Right lobe of liver (tissue), 6 donors: Measurements from ENCODE around the gene ADCY3. TPM values are rescaled to one million over a fixed set of nuclear protein-coding genes. Genes with fewer than 3 reads are reported as not detected.

ENCODE experiments used
- ATAC-seq, 4 donors: fragments of 200-7000 bp; cut with Tn5 transposase; one replicate each; pipeline ENCODE4 v1.9.1; 2020; ENCODE audit warnings: mild to moderate bottlenecking in 4 of 4, moderate library complexity in 4 of 4
- DNase-seq, 3 donors: peaks; one replicate each; pipeline ENCODE4 v3.0.0-alpha.2; 2020
- H3K27ac ChIP-seq, 3 donors: fragments of 200-600 bp; one replicate each; pipeline ENCODE4 v1.8.0; 2022
- H3K27me3 ChIP-seq, 2 donors: fragments of 200-600 bp; one replicate each; pipeline ENCODE4 v1.8.0; 2022
- H3K36me3 ChIP-seq, 4 donors: fragments of 200-600 bp; sonication (generic) in 1 of 4; one replicate each; pipeline versions ENCODE4 v1.5.1 to v1.8.0; 2017 to 2022; ENCODE audit warnings: control low read depth in 1 of 4
- H3K4me1 ChIP-seq, 4 donors: fragments of 200-600 bp; sonication (generic) in 1 of 4; one replicate each; pipeline versions ENCODE4 v1.5.1 to v1.8.0; 2017 to 2022; ENCODE audit warnings: control low read depth in 1 of 4
- H3K4me3 ChIP-seq, 3 donors: fragments of 200-600 bp; one replicate each; pipeline ENCODE4 v1.8.0; 2022
- H3K9me3 ChIP-seq, 4 donors: fragments of 200-600 bp; sonication (generic) in 1 of 4; one replicate each; pipeline versions ENCODE4 v1.5.1 to v1.8.0; 2017 to 2022; ENCODE audit warnings: control low read depth in 1 of 4
- CTCF ChIP-seq, 4 donors: fragments of 200-600 bp in 3 of 4; fragments of 450-650 bp in 1 of 4; IDR thresholded peaks; one replicate each; pipeline versions ENCODE4 v1.5.1 to v1.8.0; 2016 to 2022; ENCODE audit warnings: antibody characterized with exemption in 4 of 4, mild to moderate bottlenecking in 2 of 4
- POLR2A ChIP-seq: fragments of 450-650 bp; IDR thresholded peaks from one replicate; pipeline ENCODE4 v1.6.1; 2017; ENCODE audit warnings: antibody characterized with exemption, mild to moderate bottlenecking
- WGBS: methylation state at CpG from one replicate; pipeline ENCODE4 v1.1.6; 2018; ENCODE audit warnings: low coverage, low lambda C conversion rate; ENCODE audit not compliant: insufficient coverage; ENCODE audit errors: missing lambda C conversion rate; 5-methylcytosine and 5-hydroxymethylcytosine counted together
- intact Hi-C, 2 donors: fragments of 100-400 bp; cut with DNase I; formaldehyde crosslinking; loops; one replicate each; pipeline versions ENCODE4 v1.11.2 to v1.14.1; 2022
- total RNA-seq, 6 experiments: library from RNA; depleted of rRNA in 2 of 6; stranded (reverse); fragments of >200 nt in 2 of 6; fragmentation: NEBNext Ultra II Directional in 3 of 6; extraction: Animal tissue kit (Norgen Biotek cat#: 25700) in 3 of 6; gene quantifications; one replicate each; pipeline versions ENCODE4 v1.1.0 to v1.2.4, GENCODE V29; 2016 to 2023
- donor health status: DM: no; HTN: yes; CAD: no.
- donor health status: DM: no; HTN: no; CAD: no.
- donor health status: DM: no; HTN: no; CAD: no.
- donor health status: DM: no; HTN: yes; CAD: no.
- donor health status: DM: no; HTN: yes; CAD: no.

Gene ADCY3
- total RNA-seq, 6 experiments from 2014 or later = 2.2 to 7.0 (median 5.6) TPM

DNA sequence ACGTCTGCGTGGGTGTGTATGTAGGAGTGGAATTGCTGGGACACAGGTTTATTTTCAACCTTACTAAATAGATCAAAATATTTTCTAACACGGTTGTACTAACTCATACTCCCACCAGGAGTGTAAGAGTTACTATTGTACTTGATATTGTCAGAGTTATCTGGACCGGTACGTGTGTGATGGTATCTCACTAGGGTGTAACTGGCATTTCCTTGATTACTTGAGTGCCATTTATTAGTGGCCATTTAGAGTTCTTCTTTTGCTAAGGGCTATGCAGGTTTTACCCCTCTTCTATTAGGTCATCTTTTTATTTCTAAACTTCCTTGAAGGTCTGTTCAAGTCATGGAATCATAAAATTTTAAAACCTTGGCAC, 93.3 kb downstream of the ADCY3 start:
- TF ChIP-seq POLR2A = no peak
- TF ChIP-seq CTCF (IDR thresholded peaks at IDR 0.05) = no peak
- no peak for ATAC-seq
- Histone ChIP-seq H3K4me3 (no peak overlapping the region), H3K27ac (no peak overlapping the region), H3K9me3 (no peaks in the 10 kb centered on the region), H3K4me1 (peaks cover 0 to 4% (median 0%) of the 10 kb centered on the region in 4 donors), H3K36me3 (no peaks in the 10 kb centered on the region), H3K27me3 (no peaks in the 10 kb centered on the region)
- DNase-seq = no peak
- 78% methylated on average over 5 of the region's 5 CpGs for WGBS
- intact Hi-C loops = loop anchor here in 1 of 2 donors (10.0 kb wide), 1 partner anchor 422 kb away; no protein-coding TSS in a partner anchor

DNA sequence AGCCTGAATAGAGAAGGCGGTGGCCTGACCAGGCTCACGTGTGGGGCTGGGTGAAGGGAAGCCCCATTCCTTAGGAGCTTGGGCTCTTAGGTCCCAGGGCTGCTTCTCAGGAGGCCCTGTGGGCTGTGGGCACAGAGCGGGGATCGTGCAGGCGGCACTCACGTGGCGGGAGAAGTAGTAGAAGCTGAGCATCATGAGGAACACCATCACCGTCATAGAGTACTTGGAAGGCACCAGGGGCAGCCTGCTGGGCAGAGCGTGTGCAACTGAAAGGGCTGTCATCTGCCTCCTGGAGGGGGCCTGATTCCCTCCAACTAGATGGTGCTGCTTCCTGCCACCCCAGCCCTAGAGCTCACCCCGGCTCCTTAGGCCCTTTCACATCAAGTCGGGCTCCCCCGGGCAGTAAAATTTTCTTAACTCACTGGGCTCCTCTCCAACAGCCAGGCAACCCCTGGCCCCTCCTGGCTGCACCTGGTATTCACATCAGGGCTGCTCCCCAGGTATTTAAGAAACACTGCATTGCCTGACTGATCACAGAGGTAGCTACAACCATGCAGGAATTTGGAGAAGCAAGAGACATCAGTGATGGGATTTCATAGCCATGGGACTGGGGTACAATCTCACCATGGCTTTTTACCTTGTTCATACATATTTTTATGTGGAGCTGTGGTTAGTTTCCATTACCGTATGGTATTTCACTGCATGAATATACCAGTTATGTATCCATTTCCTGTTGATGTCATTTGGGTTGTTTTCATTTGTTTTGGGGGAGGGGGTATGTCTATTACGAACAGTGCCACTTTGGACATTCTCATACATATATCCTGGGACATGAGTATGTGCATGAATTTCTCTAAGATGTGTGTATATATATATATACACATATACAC, 93.9 kb downstream of the ADCY3 start:
- H3K4me3 ChIP-seq = no peak overlapping the region
- DNase-seq (peak in 1 of 3 donors; percentile 41), ATAC-seq (no peak)
- intact Hi-C loops = loop anchor here in 1 of 2 donors (10.0 kb wide), 1 partner anchor 421 kb away; no protein-coding TSS in a partner anchor
- no peaks in the 10 kb centered on the region for H3K36me3 ChIP-seq
- H3K27ac ChIP-seq = no peak overlapping the region
- WGBS = 53% methylated on average over 2 of the region's 14 CpGs
- TF ChIP-seq CTCF (IDR thresholded peaks at IDR 0.05) (no peak), POLR2A (no peak)
- H3K4me1 ChIP-seq = peaks cover 0 to 4% (median 0%) of the 10 kb centered on the region in 4 donors
- H3K9me3 ChIP-seq = no peaks in the 10 kb centered on the region
- H3K27me3 ChIP-seq = no peaks in the 10 kb centered on the region

DNA sequence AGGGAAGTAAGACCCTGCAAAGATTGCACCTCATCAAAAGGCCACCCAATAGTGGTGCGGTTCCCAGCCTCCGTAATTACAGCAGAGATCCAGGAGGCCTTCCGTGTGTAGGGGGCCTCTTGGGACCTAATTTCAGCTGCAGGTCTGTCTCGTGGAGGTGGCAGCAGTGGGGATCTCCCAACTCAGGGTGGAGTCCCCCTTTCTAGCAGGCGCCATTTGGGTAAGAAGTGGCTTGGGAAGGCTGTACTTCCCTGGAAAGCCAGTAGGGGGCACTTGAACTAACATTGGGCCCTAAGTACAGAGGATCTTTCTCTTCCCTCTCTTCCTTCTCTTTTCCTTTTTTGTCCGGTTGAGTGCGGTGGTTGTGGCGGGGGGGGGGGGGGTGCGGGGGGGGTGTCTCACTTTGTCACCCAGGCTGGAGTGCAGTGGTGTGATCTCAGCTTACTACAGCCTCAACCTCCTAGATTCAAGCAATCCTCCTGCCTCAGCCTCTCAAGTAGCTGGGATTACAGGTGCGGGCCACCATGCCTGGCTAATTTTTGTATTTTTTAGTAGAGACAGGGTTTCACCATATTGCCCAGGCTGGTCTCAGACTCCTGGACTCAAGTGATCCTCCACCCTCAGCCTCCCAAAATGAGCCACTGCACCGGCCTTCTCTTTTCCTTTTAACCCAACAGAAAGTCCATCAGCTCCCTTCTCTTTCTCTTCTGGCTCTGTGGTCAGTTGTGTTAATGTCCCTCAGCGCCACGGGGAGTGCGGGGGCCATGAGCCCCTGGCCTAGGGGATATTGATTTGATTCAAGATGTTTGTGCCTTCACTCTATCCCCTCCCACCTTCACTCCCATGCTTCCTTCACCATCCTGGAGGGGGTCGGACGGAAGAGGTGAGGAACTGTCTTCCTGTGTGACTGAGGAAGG, 94.8 kb downstream of the ADCY3 start:
- intact Hi-C loops = loop anchor here in 1 of 2 donors (10.0 kb wide), 1 partner anchor 420 kb away; no protein-coding TSS in a partner anchor

More for the DNA sequence above, 94.8 kb downstream of the ADCY3 start:
- peaks cover 0 to 4% (median 0%) of the 10 kb centered on the region in 4 donors for H3K4me1 ChIP-seq
- DNase-seq = peak in 1 of 3 donors; percentile 37
- H3K27me3 ChIP-seq = no peaks in the 10 kb centered on the region
- no peak overlapping the region for H3K4me3 ChIP-seq
- no peaks in the 10 kb centered on the region for H3K36me3 ChIP-seq
- no peak for ATAC-seq
- H3K9me3 ChIP-seq = no peaks in the 10 kb centered on the region
- TF ChIP-seq CTCF (IDR thresholded peaks at IDR 0.05) = peak in 3 of 4 donors; percentile 32 to 42 (median 35)
- no peak for TF ChIP-seq POLR2A
- WGBS = 84% methylated on average over 3 of the region's 16 CpGs
- H3K27ac ChIP-seq = no peak overlapping the region
